ENCODE measurements around the gene TECPR1. TPM values are rescaled to one million over a fixed set of nuclear protein-coding genes. Genes with fewer than 3 reads are reported as not detected.

TECPR1 gene
- total and polyA plus RNA-seq, 2 of the 8 experiments (the other 6 are each of a cell fraction or from before 2014, with no cell fraction given) = 1.3 to 11.1 TPM

DNA sequence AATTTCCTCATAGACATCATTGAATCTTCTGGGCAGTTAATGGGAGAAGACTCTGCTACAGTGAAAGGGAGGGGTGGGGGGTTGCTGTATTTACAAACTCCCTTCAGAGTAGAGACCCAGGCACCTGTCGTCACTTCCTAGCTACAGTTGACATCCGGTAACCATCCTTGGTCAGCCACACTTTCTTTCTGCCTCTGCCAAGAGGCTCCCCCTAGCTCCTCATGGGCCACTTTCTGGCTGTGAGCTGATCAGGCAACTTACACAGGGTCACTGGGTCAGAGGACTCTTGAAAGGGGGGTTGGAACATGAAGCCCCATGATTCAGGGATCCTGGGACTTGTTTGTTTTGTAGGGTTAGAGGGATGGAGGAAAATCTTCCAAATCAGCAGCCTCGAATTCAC is 1.2 kb downstream of the TECPR1 start (continued):
- TF ChIP-seq E2F6 (IDR thresholded peaks at IDR 0.05) (no peak), CTBP2 (IDR thresholded peaks at IDR 0.05; ENCODE audit: borderline replicate concordance, insufficient read depth, insufficient read length, low read length) (no peak), EZH2 (IDR thresholded peaks at IDR 0.05; ENCODE audit: low read depth, low read length, severe bottlenecking) (no peak), NRF1 (IDR thresholded peaks at IDR 0.05; ENCODE audit: low read depth, low read length) (no peak), EGR1 (IDR thresholded peaks at IDR 0.05; ENCODE audit: borderline replicate concordance, low read depth, low read length) (no peak), MAFK (IDR thresholded peaks at IDR 0.05; ENCODE audit: low read depth, low read length) (no peak), POLR2A (IDR thresholded peaks at IDR 0.05; ENCODE audit: control extremely low read depth in 1 of 2, low read depth in 2 of 2, low read length in 2 of 2) (no peak), CHD1 (IDR thresholded peaks at IDR 0.05; ENCODE audit: low read depth, low read length) (no peak), TBP (IDR thresholded peaks at IDR 0.05; ENCODE audit: low read depth, low read length) (no peak)
- TF ChIP-seq, protein P1, sequence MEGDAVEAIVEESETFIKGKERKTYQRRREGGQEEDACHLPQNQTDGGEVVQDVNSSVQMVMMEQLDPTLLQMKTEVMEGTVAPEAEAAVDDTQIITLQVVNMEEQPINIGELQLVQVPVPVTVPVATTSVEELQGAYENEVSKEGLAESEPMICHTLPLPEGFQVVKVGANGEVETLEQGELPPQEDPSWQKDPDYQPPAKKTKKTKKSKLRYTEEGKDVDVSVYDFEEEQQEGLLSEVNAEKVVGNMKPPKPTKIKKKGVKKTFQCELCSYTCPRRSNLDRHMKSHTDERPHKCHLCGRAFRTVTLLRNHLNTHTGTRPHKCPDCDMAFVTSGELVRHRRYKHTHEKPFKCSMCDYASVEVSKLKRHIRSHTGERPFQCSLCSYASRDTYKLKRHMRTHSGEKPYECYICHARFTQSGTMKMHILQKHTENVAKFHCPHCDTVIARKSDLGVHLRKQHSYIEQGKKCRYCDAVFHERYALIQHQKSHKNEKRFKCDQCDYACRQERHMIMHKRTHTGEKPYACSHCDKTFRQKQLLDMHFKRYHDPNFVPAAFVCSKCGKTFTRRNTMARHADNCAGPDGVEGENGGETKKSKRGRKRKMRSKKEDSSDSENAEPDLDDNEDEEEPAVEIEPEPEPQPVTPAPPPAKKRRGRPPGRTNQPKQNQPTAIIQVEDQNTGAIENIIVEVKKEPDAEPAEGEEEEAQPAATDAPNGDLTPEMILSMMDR (IDR thresholded peaks at IDR 0.05; ENCODE audit: control extremely low read depth in 1 of 3, insufficient read depth in 1 of 3, low read depth in 1 of 3, low read length in 3 of 3) = no peak
- TF ChIP-seq, protein P2, sequence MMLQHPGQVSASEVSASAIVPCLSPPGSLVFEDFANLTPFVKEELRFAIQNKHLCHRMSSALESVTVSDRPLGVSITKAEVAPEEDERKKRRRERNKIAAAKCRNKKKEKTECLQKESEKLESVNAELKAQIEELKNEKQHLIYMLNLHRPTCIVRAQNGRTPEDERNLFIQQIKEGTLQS (IDR thresholded peaks at IDR 0.05; ENCODE audit: insufficient read depth, low read depth, low read length) = no peak
